Omental fat pad (tissue), 4 donors: ENCODE measurements around the gene PPM1D. TPM values are rescaled to one million over a fixed set of nuclear protein-coding genes. Genes with fewer than 3 reads are reported as not detected.

Source experiments
- ATAC-seq: fragments of 150-250 bp; one replicate; pipeline ENCODE4 v1.9.1; 2016; ENCODE audit warnings: mild to moderate bottlenecking, moderate library complexity; ENCODE audit not compliant: low FRiP score
- DNase-seq: peaks from one replicate; pipeline ENCODE4 v3.0.0-alpha.2; 2019; ENCODE audit warnings: low spot score
- CTCF ChIP-seq, 3 donors: fragments of 450-650 bp; IDR thresholded peaks; one replicate each; pipeline ENCODE4 v1.5.1; 2016 to 2017; ENCODE audit warnings: antibody characterized with exemption in 3 of 3, mild to moderate bottlenecking in 3 of 3, moderate library complexity in 2 of 3
- total RNA-seq, 4 donors: library from RNA; depleted of rRNA; stranded (reverse); fragments of >200 nt; gene quantifications; one replicate each; pipeline ENCODE4 v1.1.0, GENCODE V29; 2016

The PPM1D gene
- total RNA-seq, 4 donors from 2014 or later, result 11.1 to 32.0 (median 13.3) TPM

DNA sequence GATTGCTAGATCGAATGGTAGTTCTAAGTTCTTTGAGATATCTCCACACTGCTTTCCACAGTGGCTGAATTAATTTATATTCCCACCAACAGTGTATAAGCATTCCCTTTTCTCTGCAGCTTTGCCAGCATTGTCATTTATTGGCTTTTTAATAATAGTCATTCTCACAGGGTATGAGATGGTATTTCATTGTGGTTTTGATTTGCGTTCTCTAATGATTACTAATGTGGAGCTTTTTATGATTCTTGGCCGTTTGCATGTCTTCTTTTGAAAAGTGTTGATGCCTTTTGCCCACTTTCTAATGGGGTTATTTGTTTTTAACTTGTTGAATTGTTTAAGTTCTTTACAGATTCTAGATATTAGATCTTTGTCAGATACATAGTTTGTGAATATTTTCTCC lies 41.1 kb downstream of the PPM1D start:
- ATAC-seq, result no peak
- no peak for DNase-seq

GRCh38 chr17:60641810-60642220 lies 41.8 kb downstream of the PPM1D start:
- no peak for TF ChIP-seq CTCF (IDR thresholded peaks at IDR 0.05)
- peak; percentile 42 for ATAC-seq
- DNase-seq, result no peak

More for the DNA sequence above, 41.1 kb downstream of the PPM1D start:
- no peak for TF ChIP-seq CTCF (IDR thresholded peaks at IDR 0.05)

GRCh38 chr17:60645918-60646523 lies 46.0 kb downstream of the PPM1D start:
- no peak for TF ChIP-seq CTCF (IDR thresholded peaks at IDR 0.05)
- ATAC-seq (no peak), DNase-seq (no peak)

GRCh38 chr17:60646701-60647100 lies 46.7 kb downstream of the PPM1D start:
- ATAC-seq, result no peak
- DNase-seq, result no peak
- no peak for TF ChIP-seq CTCF (IDR thresholded peaks at IDR 0.05)

GRCh38 chr17:60647705-60648104 lies 47.7 kb downstream of the PPM1D start:
- ATAC-seq, result no peak

DNA sequence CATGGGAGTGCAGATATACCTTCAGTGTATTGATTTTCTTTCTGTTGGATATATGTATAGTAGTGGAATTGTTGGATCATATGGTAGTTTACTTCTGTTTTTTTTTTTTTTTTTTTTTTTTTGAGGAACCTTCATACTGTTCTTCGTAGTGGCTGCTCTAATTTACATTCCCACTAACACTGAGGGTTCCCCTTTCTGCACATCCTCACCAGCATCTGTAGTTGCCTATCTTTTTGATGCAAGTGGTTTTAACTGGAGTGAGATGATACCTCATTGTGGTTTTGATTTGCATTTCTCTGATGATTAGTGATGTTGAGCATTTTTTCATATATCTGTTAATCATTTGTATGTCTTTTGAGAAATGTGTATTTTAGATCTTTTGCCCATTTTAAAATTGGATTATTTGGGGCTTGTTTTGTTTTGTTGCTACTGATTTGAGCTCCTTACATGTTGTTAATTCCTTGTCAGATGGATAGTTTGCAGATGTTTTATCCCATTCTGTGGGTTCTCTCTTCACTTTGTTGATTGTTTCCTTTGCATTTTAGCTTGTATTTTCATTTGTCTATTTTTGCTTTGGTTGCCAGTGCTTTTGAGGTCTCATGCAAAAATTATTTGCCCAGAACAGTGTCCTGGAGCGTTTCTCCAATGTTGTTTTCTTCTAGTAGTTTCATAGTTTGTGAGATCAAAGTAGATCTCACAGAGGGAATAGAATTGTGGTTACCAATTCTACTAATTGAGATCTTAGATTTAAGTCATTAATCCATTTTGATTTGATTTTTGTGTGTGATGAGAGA lies 52.7 kb downstream of the PPM1D start:
- ATAC-seq (no peak), DNase-seq (no peak)
- no peak for TF ChIP-seq CTCF (IDR thresholded peaks at IDR 0.05)

More at GRCh38 chr17:60647705-60648104, 47.7 kb downstream of the PPM1D start:
- DNase-seq, result no peak
- no peak for TF ChIP-seq CTCF (IDR thresholded peaks at IDR 0.05)

- DNase-seq (no peak), ATAC-seq (no peak)
- TF ChIP-seq CTCF (IDR thresholded peaks at IDR 0.05), result no peak
Observed at GRCh38 chr17:60653569-60653968, 53.6 kb downstream of the PPM1D start.
